Activated CD4-positive, alpha-beta T cell treated with anti-CD3 and anti-CD28 coated beads, Interleukin-2, amount 10 ng/mL, durations not matched to agents 24 days and 14 days (primary cell): ENCODE data around the gene C22orf23. TPM values are rescaled to one million over a fixed set of nuclear protein-coding genes. Genes with fewer than 3 reads are reported as not detected.
A peak's percentile ranks its signal among the peaks of the same experiment; 100 is the strongest.

Experiments used
- DNase-seq: peaks from one replicate; pipeline ENCODE4 v3.0.0; 2022
- H3K27ac Mint-ChIP-seq: one replicate; pipeline ENCODE4 v1.8.0; 2022; ENCODE audit warnings: mild to moderate bottlenecking, mixed read lengths
- H3K27me3 Mint-ChIP-seq: one replicate; pipeline ENCODE4 v1.8.0; 2022; ENCODE audit warnings: mixed read lengths
- H3K36me3 Mint-ChIP-seq: one replicate; pipeline ENCODE4 v1.8.0; 2022; ENCODE audit warnings: low read depth, mild to moderate bottlenecking, mixed read lengths
- H3K4me1 Mint-ChIP-seq: one replicate; pipeline ENCODE4 v1.8.0; 2021; ENCODE audit warnings: mixed read lengths
- H3K4me3 Mint-ChIP-seq: one replicate; pipeline ENCODE4 v1.8.0; 2022; ENCODE audit warnings: mild to moderate bottlenecking, moderate library complexity, mixed read lengths
- H3K9me3 Mint-ChIP-seq: one replicate; pipeline ENCODE4 v1.8.0; 2021; ENCODE audit warnings: mixed read lengths
- intact Hi-C: fragments of 100-400 bp; cut with micrococcal nuclease; formaldehyde crosslinking; loops from one replicate; pipeline ENCODE4 v1.15.1; 2023
- total RNA-seq: library from RNA; stranded (reverse); gene quantifications from 2 replicates; pipeline ENCODE4 v1.2.3, GENCODE V29; 2022

The C22orf23 gene
- total RNA-seq, 1 donor from 2014 or later: 0.37 TPM

DNA sequence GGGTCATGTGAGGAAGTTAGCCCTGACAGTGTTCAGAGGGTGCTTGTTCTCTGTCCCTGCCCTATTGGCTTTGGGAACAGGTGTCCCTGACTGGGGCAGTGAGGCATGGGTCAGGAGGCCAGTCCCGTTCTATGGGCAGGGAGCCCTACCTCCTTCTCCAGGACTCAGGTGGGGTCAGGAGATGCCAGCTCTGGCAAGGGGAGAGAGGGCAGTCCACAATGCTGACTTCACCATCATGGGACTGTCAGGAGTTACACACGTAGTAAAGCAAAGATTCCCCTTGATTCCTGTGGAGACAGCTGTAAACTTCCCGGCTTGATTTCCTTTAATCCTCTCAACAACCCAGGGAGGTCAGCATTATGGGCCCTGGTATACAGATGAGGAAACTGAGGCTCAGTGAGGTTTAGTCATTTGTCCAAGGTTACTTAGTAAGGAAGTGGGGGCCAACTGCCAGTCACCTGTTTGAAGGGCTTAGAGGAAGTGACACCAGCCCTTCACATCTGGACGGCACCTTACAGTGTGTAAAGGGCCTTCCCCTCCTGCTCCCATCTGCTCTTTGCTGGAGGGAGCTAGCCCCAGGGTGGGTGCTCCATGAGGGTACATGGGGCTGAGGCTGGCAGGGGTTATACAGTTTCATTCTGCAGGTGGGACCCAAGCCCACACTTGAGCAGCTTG, 35.4 kb downstream of the C22orf23 start:
- peaks cover 19% of the 10 kb centered on the region for H3K36me3 Mint-ChIP-seq
- intact Hi-C loops: no loop called here
- DNase-seq: peak; percentile 49
- H3K27ac Mint-ChIP-seq: peak overlapping the region; percentile 20
- no peaks in the 10 kb centered on the region for H3K27me3 Mint-ChIP-seq
- no peak overlapping the region for H3K4me3 Mint-ChIP-seq
- peaks cover 12% of the 10 kb centered on the region for H3K4me1 Mint-ChIP-seq
- H3K9me3 Mint-ChIP-seq: no peaks in the 10 kb centered on the region

DNA sequence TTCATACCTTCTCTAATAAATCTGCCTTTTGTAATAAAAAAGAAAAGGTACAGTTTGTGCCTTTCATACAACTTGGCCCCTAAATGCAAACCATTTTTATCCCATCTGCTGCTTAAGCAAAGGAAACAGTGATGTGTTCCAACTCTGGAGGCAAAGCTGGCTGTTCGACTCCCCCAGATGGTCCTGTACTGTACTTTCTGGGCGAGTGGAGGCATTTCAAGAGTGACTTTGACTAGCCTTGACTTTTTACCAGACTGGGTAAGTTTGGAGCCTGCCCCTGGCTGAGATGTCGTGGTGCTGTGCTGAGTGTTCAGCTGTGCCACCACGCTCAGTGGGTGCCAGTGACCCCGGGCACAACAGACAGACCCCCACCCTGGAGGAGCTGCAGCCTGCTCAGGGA, 37.1 kb downstream of the C22orf23 start:
- Mint-ChIP-seq H3K27me3 (no peaks in the 10 kb centered on the region), H3K27ac (no peak overlapping the region)
- intact Hi-C loops: no loop called here

DNA sequence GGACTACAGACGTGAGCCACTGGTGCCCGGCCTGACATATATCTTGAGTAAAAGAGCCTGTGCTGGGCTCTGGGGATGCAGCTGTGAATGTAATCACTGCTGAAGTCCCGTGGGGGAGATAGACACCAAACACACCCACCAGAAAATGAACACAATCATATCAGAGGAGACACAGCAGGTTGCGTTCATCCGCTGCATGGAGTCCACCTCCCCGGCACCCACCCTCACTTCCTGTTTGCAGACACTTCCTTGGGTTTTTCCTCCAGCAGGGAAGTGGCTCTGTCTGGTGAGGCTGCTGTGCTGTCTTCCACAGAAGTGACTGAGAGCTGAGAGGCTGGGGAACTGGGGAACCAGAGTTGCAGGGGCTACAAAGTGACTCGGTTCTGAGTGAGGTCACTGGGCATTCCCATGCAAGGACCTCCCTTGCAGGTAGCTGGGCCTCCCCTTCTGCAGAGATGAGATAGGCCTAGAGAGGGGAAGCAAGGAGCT, 40.1 kb downstream of the C22orf23 start:
- H3K27me3 Mint-ChIP-seq: no peaks in the 10 kb centered on the region
- no peak overlapping the region for H3K4me3 Mint-ChIP-seq
- no peaks in the 10 kb centered on the region for H3K9me3 Mint-ChIP-seq
- intact Hi-C loops: no loop called here
- H3K4me1 Mint-ChIP-seq: peaks cover 16% of the 10 kb centered on the region
- H3K36me3 Mint-ChIP-seq: peaks cover 14% of the 10 kb centered on the region
- no peak for DNase-seq
- H3K27ac Mint-ChIP-seq: no peak overlapping the region

More for the DNA sequence above, 37.1 kb downstream of the C22orf23 start:
- Mint-ChIP-seq H3K4me3 (no peak overlapping the region), H3K4me1 (peaks cover 17% of the 10 kb centered on the region), H3K9me3 (no peaks in the 10 kb centered on the region), H3K36me3 (peaks cover 19% of the 10 kb centered on the region)
- no peak for DNase-seq

DNA sequence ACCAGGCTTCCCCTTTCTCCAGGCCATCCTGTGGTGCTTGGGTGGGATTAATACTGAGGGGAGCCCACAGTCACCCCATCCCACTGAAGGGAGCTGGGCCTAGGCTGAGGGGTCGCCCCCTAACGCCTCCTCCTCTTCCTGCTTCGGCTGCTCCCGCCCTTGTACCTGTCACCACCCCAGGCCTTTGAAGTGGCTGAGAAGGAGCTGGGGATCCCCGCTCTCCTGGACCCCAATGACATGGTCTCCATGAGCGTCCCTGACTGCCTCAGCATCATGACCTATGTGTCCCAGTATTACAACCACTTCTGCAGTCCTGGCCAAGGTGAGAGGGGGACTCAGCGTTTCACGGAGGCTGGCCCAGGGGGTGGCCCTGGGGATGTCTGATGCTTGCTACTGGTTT, 41.2 kb downstream of the C22orf23 start:
- Mint-ChIP-seq H3K9me3 (no peaks in the 10 kb centered on the region), H3K27me3 (no peaks in the 10 kb centered on the region), H3K27ac (no peak overlapping the region), H3K36me3 (peaks cover 14% of the 10 kb centered on the region), H3K4me1 (peaks cover 22% of the 10 kb centered on the region), H3K4me3 (no peak overlapping the region)
- intact Hi-C loops: no loop called here
- DNase-seq: no peak

DNA sequence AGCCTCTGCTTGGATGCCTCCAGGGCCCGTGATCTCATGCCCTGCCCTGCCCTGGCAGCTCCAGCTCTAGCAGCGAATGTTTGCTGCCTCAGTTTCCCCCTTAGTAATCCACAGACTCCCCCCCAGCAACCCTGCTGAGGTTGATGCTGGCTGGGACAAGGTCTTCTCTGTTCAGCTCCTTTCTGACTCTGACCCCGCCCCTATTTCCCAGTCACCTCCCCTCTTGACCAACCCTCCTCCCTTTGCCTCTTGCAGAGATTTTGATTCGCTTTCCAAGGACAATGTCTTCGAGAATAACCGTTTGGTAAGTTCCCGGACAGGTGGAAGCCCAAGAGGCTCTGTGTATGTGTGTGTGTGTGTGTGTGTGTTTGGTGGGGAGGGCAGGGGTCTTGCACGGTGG, 41.7 kb downstream of the C22orf23 start:
- H3K27me3 Mint-ChIP-seq: no peaks in the 10 kb centered on the region
- intact Hi-C loops: no loop called here
- peaks cover 27% of the 10 kb centered on the region for H3K4me1 Mint-ChIP-seq
- no peak overlapping the region for H3K27ac Mint-ChIP-seq
- H3K36me3 Mint-ChIP-seq: peaks cover 14% of the 10 kb centered on the region
- H3K9me3 Mint-ChIP-seq: no peaks in the 10 kb centered on the region
- no peak for DNase-seq
- no peak overlapping the region for H3K4me3 Mint-ChIP-seq

DNA sequence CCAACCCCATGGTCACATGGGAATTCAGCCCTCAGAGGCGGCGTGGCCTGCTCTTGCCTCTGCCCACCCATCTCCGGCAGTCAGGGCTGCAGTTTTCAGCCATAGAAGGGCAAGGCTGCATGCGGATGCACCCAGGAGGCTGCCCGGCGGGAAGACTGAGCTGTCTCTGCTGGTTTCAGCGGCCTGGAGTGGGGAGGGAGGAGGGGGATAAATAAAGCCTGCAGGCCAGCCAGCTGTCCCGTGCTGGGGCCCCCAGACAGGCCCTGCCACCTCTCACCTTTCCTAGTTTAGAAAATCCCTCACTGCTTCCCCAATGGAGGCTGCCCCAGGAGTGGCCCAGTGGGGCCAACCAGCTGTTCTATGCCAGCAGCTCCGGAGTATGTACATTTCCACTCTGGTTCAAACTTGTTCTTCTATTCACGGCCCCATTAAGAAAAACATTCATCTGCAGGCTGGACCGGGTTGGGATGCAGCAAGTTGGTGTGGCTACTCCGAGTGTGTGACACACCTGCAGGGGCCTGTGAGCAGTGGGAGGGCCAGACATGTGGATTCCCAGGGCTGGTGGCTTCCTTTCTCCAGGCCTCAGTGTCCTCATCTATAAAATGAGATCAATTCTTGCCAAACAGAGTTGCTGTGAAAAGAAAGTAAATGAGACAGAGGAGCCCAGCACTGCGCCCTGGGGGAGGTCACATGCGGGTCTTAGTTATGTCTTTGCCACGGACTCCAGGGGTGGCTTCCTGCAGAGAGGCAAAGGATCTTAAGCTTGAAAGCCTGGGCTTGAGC, 42.3 kb downstream of the C22orf23 start:
- Mint-ChIP-seq H3K27me3 (no peaks in the 10 kb centered on the region), H3K9me3 (no peaks in the 10 kb centered on the region), H3K4me1 (peaks cover 28% of the 10 kb centered on the region), H3K36me3 (peaks cover 10% of the 10 kb centered on the region), H3K4me3 (no peak overlapping the region), H3K27ac (no peak overlapping the region)
- DNase-seq: no peak
- intact Hi-C loops: no loop called here

DNA sequence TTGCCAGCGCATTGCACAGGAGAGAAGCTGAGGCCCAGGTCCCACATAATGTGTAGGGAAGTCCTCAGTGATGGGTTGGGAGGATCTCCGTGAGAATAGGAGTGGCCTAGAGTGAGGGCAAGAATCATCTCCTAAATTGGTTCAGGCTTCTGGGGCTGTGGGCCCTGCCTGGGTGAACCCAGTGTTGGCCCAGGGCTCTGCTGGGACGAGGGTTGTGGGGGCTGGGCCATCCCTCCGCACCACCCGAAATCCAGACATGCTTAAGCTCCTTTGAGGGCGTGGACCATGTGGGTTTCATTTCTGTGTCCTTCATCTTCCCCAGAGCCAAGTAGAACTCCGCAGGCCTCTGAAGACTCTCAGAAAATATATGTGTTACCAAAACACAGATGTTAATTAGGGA, 43.6 kb downstream of the C22orf23 start:
- H3K36me3 Mint-ChIP-seq: peaks cover 10% of the 10 kb centered on the region
- intact Hi-C loops: loop anchor here (5.0 kb wide), 1 partner anchor 43 kb away; the partner anchor contains the start of genes C22orf23 and POLR2F
- H3K9me3 Mint-ChIP-seq: no peaks in the 10 kb centered on the region
- H3K27me3 Mint-ChIP-seq: no peaks in the 10 kb centered on the region
- peaks cover 36% of the 10 kb centered on the region for H3K4me1 Mint-ChIP-seq
- H3K27ac Mint-ChIP-seq: peak overlapping the region; percentile 25
- H3K4me3 Mint-ChIP-seq: no peak overlapping the region
- DNase-seq: no peak

DNA sequence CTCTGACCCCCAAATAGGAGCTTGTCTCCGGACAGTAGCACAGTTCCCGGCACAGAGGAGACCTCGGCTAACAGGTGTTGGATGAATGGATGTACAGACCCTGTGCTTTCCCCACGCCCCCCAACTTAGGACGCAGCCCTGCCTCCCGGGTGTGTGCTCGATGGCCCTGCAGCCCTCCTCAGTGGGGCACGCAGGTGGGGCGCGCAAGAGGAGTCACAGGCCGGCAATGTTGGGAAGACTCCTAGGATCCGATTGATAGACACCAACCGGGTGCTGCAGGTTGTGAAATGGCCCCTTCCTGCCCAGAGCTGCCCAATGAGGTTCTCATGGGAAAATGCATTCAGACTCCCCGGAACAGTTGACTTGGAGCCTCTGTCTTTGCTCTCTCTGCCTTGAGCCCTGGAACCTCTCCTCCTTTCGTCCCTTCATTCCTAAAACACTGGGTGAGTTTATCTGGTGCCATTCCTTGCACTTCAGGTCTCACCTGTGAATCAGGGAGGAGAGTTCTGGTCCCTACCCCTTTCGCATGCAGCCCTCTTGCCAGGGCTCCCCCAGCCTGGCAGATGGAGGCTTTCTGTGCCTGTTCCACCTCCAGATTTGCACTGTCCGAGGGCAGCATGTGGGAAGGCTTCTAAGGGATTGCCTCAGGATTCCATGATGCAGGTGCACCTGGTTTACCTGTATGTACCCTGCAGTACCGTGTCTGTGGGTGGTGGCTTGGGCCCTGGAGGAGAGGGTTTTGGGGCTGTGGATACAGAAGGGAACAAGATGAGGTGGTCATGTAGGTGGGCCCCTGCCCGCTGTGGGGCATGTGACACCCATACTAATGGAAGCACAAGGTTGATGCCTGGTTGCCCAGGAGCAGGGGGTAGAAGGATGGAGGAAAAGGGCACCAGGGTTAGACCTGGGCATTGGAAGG, 46.1 kb downstream of the C22orf23 start:
- H3K27ac Mint-ChIP-seq: peak overlapping the region; percentile 72
- peaks cover 2% of the 10 kb centered on the region for H3K36me3 Mint-ChIP-seq
- peaks cover 33% of the 10 kb centered on the region for H3K4me1 Mint-ChIP-seq
- DNase-seq: no peak
- intact Hi-C loops: loop anchor here (2.0 to 5.0 kb wide), 2 partner anchors 28 to 45 kb away; partner anchors contain the start of genes C22orf23 and POLR2F
- H3K9me3 Mint-ChIP-seq: no peaks in the 10 kb centered on the region
- no peaks in the 10 kb centered on the region for H3K27me3 Mint-ChIP-seq
- peak overlapping the region; percentile 74 for H3K4me3 Mint-ChIP-seq

DNA sequence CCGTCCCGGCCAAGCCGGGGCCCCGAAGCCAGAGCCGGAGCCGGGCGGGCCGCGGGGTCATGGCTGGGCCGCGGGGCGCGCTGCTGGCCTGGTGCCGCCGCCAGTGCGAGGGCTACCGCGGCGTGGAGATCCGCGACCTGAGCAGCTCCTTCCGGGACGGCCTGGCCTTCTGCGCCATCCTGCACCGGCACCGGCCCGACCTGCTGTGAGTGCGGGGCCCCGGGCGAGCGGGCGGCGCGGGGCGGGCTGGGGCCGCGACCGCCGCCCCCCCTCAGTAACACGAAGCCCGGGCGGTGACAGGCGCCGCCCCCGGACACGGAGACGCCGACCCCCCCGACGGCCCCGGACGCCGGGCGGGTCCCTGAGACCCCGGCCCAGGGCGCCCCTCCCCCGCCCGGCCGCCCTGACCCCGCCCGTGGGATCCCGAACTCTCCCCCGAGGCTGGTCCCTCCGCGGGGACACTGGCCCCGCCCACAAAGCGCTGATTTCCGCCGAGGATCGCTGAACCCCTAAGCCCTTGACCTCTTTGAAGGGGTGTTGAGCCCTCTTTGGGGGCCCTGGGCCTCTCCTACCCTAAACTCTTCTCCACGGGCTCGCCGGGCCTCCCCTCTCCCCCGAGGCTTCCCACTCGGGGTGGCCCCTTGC, 46.9 kb downstream of the C22orf23 start:
- H3K9me3 Mint-ChIP-seq: no peaks in the 10 kb centered on the region
- H3K27me3 Mint-ChIP-seq: no peaks in the 10 kb centered on the region
- peak; percentile 87 for DNase-seq
- intact Hi-C loops: loop anchor here (2.0 to 5.0 kb wide), 2 partner anchors 28 to 46 kb away; partner anchors contain the start of genes C22orf23 and POLR2F
- H3K36me3 Mint-ChIP-seq: no peaks in the 10 kb centered on the region
- peak overlapping the region; percentile 74 for H3K4me3 Mint-ChIP-seq
- H3K4me1 Mint-ChIP-seq: peaks cover 28% of the 10 kb centered on the region
- peak overlapping the region; percentile 72 for H3K27ac Mint-ChIP-seq

DNA sequence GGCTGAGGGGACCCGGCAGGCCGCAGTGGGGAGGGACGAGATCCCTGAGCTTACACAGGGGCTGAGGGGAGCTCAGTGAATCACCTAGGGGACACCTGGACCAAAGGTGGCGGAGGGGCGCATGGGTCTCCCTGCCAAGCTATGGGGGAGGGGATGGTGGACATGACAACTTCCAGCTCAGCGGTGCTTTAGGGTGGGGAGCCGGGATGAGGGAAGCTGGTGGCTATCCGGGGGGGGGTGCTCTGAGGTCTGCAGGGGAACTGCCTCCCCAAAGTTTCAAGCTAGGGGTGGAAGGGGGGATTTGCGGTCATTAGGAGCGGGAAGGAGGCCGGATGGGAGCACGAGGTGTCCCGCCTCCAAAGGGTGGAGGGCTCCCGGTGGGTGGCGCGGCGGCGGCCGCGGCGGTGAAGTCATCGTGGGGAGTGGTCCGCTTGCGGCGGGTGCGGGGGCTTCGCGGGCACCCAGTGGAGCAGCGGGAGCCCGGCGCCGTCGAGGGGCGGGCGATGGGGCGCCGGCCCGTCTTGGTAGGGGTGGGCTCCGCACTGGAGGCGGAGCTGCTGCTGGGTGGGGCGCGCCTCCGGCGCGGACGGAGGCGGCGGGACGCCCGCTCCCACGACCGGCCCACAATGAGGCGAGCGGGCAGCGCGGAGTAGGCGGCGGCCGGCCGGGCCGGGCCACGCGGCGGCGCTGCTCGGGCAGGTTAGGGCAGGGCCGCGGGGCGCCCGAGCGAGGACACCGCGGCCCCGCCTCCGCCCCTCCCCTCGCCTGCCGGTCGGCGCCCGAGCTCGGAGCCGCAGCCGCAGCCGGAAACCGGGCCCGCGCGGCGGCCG, 47.7 kb downstream of the C22orf23 start, which contains the start of gene MICALL1:
Gene MICALL1 (plus strand): TSS at position 764 of the 830 bp plus-strand sequence. CDS start 126 bp downstream, outside the sequence.
- intact Hi-C loops: loop anchor here (1.0 to 5.0 kb wide), 3 partner anchors 9 to 47 kb away; partner anchors contain the start of genes C22orf23 and POLR2F
- Mint-ChIP-seq H3K4me3 (peak within 1 kb of the TSS; percentile 79), H3K27me3 (no peaks in the 10 kb centered on the region), H3K36me3 (no peaks in the 10 kb centered on the region), H3K4me1 (peaks cover 26% of the 10 kb centered on the region), H3K27ac (peak within 1 kb of the TSS; percentile 81), H3K9me3 (no peaks in the 10 kb centered on the region)
- peak; percentile 93 for DNase-seq

DNA sequence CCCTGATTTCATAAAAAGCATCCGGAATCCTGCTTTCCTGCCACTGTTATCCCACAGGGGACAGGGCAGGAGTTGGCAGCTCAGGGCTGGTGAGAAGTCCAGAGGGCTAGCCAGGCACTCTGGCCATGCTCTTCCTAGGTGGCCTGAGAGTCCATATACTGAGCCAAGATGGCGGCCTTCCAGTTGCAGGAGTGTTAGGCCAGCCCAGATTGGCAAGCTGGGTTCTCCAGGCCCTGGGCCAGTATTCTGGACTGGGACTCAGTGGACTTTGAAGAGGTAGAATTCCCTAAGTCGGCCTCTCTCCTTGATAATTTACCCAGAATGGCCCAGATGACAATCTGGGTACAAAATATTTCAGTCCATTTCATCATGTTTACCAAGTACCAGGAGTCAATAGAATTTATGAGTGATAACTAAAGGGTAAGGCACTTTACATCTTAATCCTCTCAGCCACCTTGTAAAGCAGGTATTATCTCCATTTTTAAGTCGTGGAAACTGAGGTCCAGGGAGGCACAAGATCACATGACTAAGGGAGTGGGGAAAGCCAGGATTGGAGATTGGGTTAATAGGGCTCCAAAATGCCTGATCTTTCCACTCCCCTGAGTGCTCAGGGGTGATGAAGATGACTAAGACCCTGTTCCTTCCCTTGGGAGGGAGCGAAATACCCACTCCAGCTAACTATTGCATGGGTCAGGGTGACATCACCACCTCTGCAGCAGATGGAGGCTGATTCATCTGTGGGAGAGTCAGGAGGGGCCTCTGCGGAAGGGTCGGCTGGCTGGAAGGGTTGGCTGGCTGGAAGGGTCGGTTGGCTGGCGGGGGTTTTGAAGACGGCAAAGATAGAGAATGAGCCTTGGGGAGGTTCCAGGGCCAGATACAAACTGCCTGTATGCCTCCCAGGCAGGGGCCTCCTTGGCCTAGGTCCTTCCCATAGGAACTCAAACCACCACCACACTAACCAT, 48.5 kb downstream of the C22orf23 start:
- Mint-ChIP-seq H3K27ac (peak overlapping the region; percentile 81), H3K4me1 (peaks cover 26% of the 10 kb centered on the region), H3K4me3 (peak overlapping the region; percentile 79), H3K36me3 (no peaks in the 10 kb centered on the region), H3K27me3 (no peaks in the 10 kb centered on the region), H3K9me3 (no peaks in the 10 kb centered on the region)
- DNase-seq: no peak
- intact Hi-C loops: loop anchor here (1.0 to 5.0 kb wide), 2 partner anchors 9 to 47 kb away; partner anchors contain the start of genes C22orf23 and POLR2F
